Retinal pigment epithelial cell (primary cell): ENCODE measurements around the gene UBA7.

ENCODE experiments used
- DNase-seq: peaks from one replicate; pipeline ENCODE4 v3.0.0-alpha.2; 2010; ENCODE audit warnings: low read depth
- H3K4me3 ChIP-seq: 2 replicates; pipeline ENCODE4 v1.5.1; 2011; ENCODE audit warnings: mild to moderate bottlenecking, low read length, control low read depth, moderate library complexity
- TF ChIP-seq, protein P1 (sequence below): conservative IDR thresholded peaks from 2 replicates; pipeline ENCODE4 v1.5.1; 2011; ENCODE audit warnings: low read depth, low read length, control low read depth, inconsistent platforms

The UBA7 gene

GRCh38 chr3:49803465-49804140 is 10.2 kb downstream of the UBA7 start:
- DNase-seq, result no peak
- TF ChIP-seq, protein P1, sequence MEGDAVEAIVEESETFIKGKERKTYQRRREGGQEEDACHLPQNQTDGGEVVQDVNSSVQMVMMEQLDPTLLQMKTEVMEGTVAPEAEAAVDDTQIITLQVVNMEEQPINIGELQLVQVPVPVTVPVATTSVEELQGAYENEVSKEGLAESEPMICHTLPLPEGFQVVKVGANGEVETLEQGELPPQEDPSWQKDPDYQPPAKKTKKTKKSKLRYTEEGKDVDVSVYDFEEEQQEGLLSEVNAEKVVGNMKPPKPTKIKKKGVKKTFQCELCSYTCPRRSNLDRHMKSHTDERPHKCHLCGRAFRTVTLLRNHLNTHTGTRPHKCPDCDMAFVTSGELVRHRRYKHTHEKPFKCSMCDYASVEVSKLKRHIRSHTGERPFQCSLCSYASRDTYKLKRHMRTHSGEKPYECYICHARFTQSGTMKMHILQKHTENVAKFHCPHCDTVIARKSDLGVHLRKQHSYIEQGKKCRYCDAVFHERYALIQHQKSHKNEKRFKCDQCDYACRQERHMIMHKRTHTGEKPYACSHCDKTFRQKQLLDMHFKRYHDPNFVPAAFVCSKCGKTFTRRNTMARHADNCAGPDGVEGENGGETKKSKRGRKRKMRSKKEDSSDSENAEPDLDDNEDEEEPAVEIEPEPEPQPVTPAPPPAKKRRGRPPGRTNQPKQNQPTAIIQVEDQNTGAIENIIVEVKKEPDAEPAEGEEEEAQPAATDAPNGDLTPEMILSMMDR, result no peak
- H3K4me3 ChIP-seq, result peak overlapping the region; percentile 80

DNA sequence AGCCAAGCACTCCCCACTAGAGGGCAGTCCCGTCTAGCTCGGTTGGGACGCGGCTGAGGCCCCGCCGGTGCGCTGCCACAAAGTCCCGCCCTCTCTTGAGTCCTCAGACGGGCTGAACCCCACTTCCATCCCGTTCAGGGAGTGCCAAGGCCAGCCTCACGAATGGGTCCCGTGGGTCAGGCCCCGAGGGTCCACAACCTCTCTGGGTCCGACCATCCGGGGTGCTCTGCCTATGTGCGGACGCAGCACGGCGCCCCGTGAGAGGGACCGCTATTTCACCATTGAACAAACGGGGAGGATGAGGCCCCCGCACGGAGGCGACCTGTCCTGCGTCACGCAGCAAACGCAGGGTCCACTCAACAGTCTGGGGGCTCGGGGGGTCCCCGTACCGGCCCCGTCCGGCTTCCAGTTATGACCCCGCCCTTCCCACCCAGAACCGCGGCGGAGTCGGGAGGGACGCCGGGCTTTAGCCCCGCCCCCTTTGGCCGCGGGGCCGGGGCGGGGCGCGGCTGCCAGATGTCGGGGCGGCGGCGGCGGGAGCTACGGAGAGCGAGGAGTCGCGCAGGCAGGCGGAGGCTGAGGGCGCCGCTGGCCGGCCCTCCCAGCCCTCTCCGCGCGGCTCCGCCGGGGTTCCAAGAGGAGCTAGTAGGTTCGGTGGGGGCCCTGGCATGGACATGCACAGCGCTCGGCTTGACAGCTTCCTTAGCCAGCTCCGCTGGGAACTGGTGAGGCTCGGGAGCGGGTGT is 10.9 kb downstream of the UBA7 start, which contains the start of gene INKA1:
Gene INKA1, plus strand, starts transcription at position 543 of the 746 bp plus-strand sequence. Its CDS starts 132 bp downstream, at position 675.
- TF ChIP-seq, protein P1, result peak; percentile 83
- no peak for DNase-seq
- H3K4me3 ChIP-seq, result peak within 1 kb of the TSS; percentile 80

- TF ChIP-seq, protein P1, result no peak
- H3K4me3 ChIP-seq, result no peak overlapping the region
- DNase-seq, result no peak
These were observed 12.6 kb downstream of the UBA7 start for GRCh38 chr3:49801160-49801559.

GRCh38 chr3:49799761-49800160 is 14.0 kb downstream of the UBA7 start, which contains the start of gene CDHR4:
Gene CDHR4 (minus strand): TSS chr3:49799873. CDS start chr3:49799812, 61 bp downstream.
- H3K4me3 ChIP-seq, result no peak within 1 kb of the TSS
- no peak for DNase-seq
- TF ChIP-seq, protein P1, result no peak

- no peak for DNase-seq
- H3K4me3 ChIP-seq, result no peak overlapping the region
- TF ChIP-seq, protein P1, result no peak
These were observed 14.6 kb downstream of the UBA7 start for GRCh38 chr3:49799105-49799504.

DNA sequence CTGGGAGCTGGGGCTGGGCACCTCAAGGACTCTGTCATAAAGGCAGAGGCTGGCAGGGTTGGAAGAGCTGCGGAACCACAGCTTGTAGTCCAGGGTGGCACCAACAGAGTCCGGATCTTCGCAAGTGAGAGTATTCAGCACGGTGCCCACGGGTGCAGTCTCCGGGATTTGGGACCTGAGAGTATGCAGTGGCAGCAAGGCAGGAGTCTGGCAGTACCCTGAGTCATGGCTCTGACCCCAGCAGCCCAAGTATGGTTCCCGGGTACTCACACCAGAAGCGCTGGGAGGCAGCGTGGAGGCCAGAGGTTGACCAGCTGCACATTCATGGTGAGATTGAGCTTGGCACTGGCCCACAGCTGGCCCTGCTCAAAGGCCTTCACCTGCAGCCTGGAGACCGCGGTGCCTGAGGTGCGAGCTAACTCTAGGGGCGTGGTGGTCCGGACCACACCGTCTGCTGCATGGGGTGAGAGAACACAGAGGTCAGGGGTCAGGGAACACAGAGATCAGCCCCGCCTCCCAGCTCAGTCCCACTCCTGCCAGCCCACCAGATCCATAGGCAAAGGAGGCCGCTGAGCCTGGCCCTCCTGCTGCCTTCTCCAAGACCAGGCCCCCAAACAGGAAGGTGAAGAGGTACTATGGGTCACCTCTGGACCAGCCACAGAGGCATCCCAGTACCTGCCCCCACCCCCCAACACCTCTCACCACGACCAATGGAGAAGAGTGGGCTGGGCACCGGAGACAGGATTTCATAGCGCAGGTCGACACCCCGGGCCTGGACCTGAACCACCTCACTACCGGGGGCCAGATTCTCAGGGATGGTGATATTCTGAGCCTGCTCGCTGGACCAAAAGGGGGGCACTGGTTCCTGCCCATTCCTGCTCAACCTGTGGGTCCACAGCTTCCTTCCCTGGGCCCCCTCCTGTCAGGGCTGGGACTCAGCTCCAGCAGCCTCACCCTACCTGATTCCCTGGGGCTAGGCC is 18.5 kb downstream of the UBA7 start:
- DNase-seq, result no peak
- H3K4me3 ChIP-seq, result no peak overlapping the region
- TF ChIP-seq, protein P1, result no peak
